ENCODE measurements around the gene BIRC7. TPM values are rescaled to one million over a fixed set of nuclear protein-coding genes. Genes with fewer than 3 reads are reported as not detected.

BIRC7 gene
- total and polyA plus RNA-seq, 2 donors from 2014 or later = 0.30 to 4.0 TPM

DNA sequence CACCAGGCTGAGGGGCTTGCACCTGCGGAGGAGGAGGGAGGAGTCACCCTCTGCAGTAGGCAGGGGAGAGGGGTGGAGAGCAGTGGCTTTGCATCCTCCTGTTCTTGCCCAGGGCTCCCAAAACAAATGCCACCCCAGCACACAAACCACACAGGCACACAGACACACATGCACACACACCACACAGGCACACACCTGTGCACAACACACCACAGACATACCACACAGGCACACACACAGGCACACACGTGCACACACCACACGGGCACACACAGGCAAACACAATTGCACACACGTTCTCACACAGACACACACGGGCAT, 46.4 kb upstream of the BIRC7 start:
- intact Hi-C loops (cut with DNase I) = no loop called here
- Histone ChIP-seq H3K27me3 (ENCODE audit: control insufficient read depth, insufficient read depth, low read length) (no peaks in the 10 kb centered on the region), H3K9ac (ENCODE audit: low read length in 3 of 3) (no peak overlapping the region), H3K4me3 (ENCODE audit: low read length in 3 of 3) (no peak overlapping the region), H3K9me3 (ENCODE audit: control insufficient read depth in 2 of 3, insufficient read depth in 1 of 3, low read length in 3 of 3) (no peaks in the 10 kb centered on the region), H3K36me3 (ENCODE audit: control insufficient read depth in 2 of 3, insufficient read depth in 3 of 3, low read length in 3 of 3) (no peaks in the 10 kb centered on the region), H3K27ac (ENCODE audit: low read depth in 2 of 2, low read length in 2 of 2) (no peak overlapping the region), H3K4me1 (ENCODE audit: control insufficient read depth in 2 of 3, insufficient read depth in 2 of 3, low read depth in 1 of 3, low read length in 3 of 3) (peaks cover 0 to 3% (median 0%) of the 10 kb centered on the region in 3 donors)
- no peak for DNase-seq
- TF ChIP-seq, protein P1, sequence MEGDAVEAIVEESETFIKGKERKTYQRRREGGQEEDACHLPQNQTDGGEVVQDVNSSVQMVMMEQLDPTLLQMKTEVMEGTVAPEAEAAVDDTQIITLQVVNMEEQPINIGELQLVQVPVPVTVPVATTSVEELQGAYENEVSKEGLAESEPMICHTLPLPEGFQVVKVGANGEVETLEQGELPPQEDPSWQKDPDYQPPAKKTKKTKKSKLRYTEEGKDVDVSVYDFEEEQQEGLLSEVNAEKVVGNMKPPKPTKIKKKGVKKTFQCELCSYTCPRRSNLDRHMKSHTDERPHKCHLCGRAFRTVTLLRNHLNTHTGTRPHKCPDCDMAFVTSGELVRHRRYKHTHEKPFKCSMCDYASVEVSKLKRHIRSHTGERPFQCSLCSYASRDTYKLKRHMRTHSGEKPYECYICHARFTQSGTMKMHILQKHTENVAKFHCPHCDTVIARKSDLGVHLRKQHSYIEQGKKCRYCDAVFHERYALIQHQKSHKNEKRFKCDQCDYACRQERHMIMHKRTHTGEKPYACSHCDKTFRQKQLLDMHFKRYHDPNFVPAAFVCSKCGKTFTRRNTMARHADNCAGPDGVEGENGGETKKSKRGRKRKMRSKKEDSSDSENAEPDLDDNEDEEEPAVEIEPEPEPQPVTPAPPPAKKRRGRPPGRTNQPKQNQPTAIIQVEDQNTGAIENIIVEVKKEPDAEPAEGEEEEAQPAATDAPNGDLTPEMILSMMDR (IDR thresholded peaks at IDR 0.05; ENCODE audit: borderline replicate concordance, extremely low read depth, insufficient read depth) = no peak
- FAIRE-seq = no peak

- Histone ChIP-seq H3K36me3 (ENCODE audit: control insufficient read depth in 2 of 3, insufficient read depth in 3 of 3, low read length in 3 of 3) (peaks cover 0 to 3% (median under 1%) of the 10 kb centered on the region in 3 donors), H3K4me1 (ENCODE audit: control insufficient read depth in 2 of 3, insufficient read depth in 2 of 3, low read depth in 1 of 3, low read length in 3 of 3) (peaks cover 0 to 5% (median 0%) of the 10 kb centered on the region in 3 donors), H3K9ac (ENCODE audit: low read length in 3 of 3) (no peak overlapping the region), H3K27ac (ENCODE audit: low read depth in 2 of 2, low read length in 2 of 2) (no peak overlapping the region), H3K9me3 (ENCODE audit: control insufficient read depth in 2 of 3, insufficient read depth in 1 of 3, low read length in 3 of 3) (no peaks in the 10 kb centered on the region), H3K4me3 (ENCODE audit: low read length in 3 of 3) (no peak overlapping the region), H3K27me3 (ENCODE audit: control insufficient read depth, insufficient read depth, low read length) (no peaks in the 10 kb centered on the region)
- DNase-seq = peak in 1 of 5 donors; percentile 36
- intact Hi-C loops (cut with DNase I) = no loop called here
- no peak for FAIRE-seq
- TF ChIP-seq, protein P1 (IDR thresholded peaks at IDR 0.05; ENCODE audit: borderline replicate concordance, extremely low read depth, insufficient read depth) = no peak
These were observed 45.7 kb upstream of the BIRC7 start for GRCh38 chr20:63189846-63190559.

GRCh38 chr20:63190828-63191227, 44.9 kb upstream of the BIRC7 start:
- H3K4me1 ChIP-seq (ENCODE audit: control insufficient read depth in 2 of 3, insufficient read depth in 2 of 3, low read depth in 1 of 3, low read length in 3 of 3) = peaks cover 0 to 5% (median 0%) of the 10 kb centered on the region in 3 donors
- TF ChIP-seq, protein P1 (IDR thresholded peaks at IDR 0.05; ENCODE audit: borderline replicate concordance, extremely low read depth, insufficient read depth) = no peak
- H3K27ac ChIP-seq (ENCODE audit: low read depth in 2 of 2, low read length in 2 of 2) = no peak overlapping the region
- intact Hi-C loops (cut with DNase I) = no loop called here
- H3K4me3 ChIP-seq (ENCODE audit: low read length in 3 of 3) = no peak overlapping the region
- peaks cover 0 to 11% (median 6%) of the 10 kb centered on the region in 3 donors for H3K36me3 ChIP-seq (ENCODE audit: control insufficient read depth in 2 of 3, insufficient read depth in 3 of 3, low read length in 3 of 3)
- H3K9me3 ChIP-seq (ENCODE audit: control insufficient read depth in 2 of 3, insufficient read depth in 1 of 3, low read length in 3 of 3) = no peaks in the 10 kb centered on the region
- no peaks in the 10 kb centered on the region for H3K27me3 ChIP-seq (ENCODE audit: control insufficient read depth, insufficient read depth, low read length)
- no peak overlapping the region for H3K9ac ChIP-seq (ENCODE audit: low read length in 3 of 3)
- no peak for FAIRE-seq
- DNase-seq = peak in 1 of 5 donors; percentile 63
